Measurements from ENCODE around the gene RERGL. TPM values are rescaled to one million over a fixed set of nuclear protein-coding genes. Genes with fewer than 3 reads are reported as not detected.

RERGL gene, protein sequence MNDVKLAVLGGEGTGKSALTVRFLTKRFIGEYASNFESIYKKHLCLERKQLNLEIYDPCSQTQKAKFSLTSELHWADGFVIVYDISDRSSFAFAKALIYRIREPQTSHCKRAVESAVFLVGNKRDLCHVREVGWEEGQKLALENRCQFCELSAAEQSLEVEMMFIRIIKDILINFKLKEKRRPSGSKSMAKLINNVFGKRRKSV
- not detected for total RNA-seq

DNA sequence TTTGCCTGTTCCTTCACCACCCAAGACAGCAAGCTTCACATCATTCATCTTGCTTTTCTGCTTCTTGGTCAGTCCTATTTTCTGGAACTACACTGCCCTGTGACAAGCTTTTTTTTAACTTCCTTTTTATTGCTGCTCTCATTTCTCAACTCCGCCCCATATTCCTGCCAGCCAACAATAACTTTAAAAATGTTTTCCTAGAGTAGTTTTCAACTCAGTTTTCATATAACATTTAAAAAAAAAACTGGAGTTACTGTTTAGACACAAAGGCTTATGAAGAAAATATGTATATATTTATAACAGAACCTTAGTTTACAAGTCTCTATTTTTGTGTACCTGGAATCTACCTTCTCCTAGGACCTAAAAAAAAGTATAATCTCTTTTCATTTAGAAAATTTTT is at the start of gene RERGL:
TSS of gene RERGL (minus strand) at position 101 of the 400 bp plus-strand sequence. CDS start at position 48, 53 bp downstream.
- CTCF ChIA-PET, result no interaction called here
- H3K27me3 Mint-ChIP-seq, result no peaks in the 10 kb centered on the region
- H3K9me3 Mint-ChIP-seq (ENCODE audit: low read depth), result peaks cover 2% of the 10 kb centered on the region
- H3K27ac Mint-ChIP-seq, result no peak within 1 kb of the TSS
- no peaks in the 10 kb centered on the region for H3K36me3 Mint-ChIP-seq (ENCODE audit: low read depth)
- H3K4me3 Mint-ChIP-seq, result no peak within 1 kb of the TSS
- DNase-seq (no peak), ATAC-seq (no peak)
- POLR2A ChIA-PET, result no interaction called here
- no peaks in the 10 kb centered on the region for H3K4me1 Mint-ChIP-seq
- intact Hi-C loops (cut with DNase I, micrococcal nuclease), result no loop called here

DNA sequence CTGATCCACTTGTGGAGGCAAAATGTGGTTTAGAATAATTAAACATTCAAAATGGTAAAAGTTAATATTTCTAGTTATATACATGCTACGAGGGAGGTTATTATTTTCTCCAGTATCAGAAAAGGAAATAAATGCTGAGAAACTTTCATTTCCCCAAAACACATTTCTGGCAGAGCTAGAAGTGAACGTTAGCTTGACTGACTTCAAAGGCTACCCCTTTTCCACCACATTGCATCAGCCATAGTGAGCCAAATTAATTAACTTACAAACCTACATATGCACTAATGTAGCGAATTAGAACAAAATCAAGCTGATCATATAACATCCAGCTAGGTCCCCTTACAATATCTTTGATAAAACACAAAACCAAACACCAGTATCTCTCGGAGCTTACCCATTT is 49.3 kb upstream of the RERGL start:
- no peak overlapping the region for H3K4me3 Mint-ChIP-seq
- H3K27me3 Mint-ChIP-seq, result no peaks in the 10 kb centered on the region
- intact Hi-C loops (cut with DNase I, micrococcal nuclease), result no loop called here
- no peak for ATAC-seq
- no peak for DNase-seq
- ChIA-PET POLR2A (no interaction called here), CTCF (interaction anchor here (0.8 to 1.5 kb wide), 5 partner anchors 8 to 1047 kb away, joined by 3 to 6 read pairs (median 3); no protein-coding TSS in a partner anchor)
- H3K27ac Mint-ChIP-seq, result no peak overlapping the region
- no peaks in the 10 kb centered on the region for H3K4me1 Mint-ChIP-seq
- H3K9me3 Mint-ChIP-seq (ENCODE audit: low read depth), result no peaks in the 10 kb centered on the region
- no peaks in the 10 kb centered on the region for H3K36me3 Mint-ChIP-seq (ENCODE audit: low read depth)

DNA sequence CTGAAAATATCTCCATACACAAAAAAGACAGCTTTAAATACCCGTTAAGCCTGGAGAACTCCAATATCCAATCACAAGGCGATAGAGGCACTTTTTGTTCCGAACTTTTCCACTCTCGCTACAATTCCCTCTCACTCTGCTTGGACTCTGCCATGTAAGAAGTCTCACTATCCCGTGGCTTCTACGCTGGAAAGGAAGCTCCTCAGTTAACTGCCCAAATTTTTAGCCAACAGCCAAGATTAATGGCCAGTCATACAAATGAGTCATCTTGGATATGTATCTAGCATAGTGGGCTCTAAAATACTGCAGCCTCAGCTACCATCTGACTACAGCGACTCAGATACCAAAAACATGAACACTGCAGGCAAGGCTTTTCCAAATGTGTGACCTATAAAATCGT is 45.5 kb upstream of the RERGL start:
- CTCF ChIA-PET, result interaction anchor here (0.6 kb wide), 1 partner anchor 30 kb away, joined by 3 read pairs; no protein-coding TSS in a partner anchor

DNA sequence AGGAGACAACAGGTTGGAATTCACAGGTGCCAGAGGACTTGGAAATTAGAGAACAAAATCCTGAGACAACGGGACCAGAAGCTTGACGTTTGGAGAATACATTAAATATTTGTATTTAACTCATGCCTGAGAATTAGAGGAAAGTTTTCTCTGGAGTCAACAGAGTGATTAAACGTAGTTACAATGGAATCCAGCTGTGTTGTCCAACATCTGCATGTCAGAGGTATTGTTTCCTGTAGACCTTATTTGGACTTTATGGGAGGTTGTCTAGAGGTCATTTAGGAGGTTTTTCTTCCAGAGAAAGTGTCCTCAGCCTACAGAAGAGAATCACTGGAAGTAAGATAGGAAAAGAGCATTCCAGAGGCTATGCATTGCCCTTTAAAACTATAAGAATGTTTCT is 45.1 kb upstream of the RERGL start:
- DNase-seq (no peak), ATAC-seq (no peak)
- no peak overlapping the region for H3K4me3 Mint-ChIP-seq
- no peaks in the 10 kb centered on the region for H3K27me3 Mint-ChIP-seq
- no peak overlapping the region for H3K27ac Mint-ChIP-seq
- H3K4me1 Mint-ChIP-seq, result no peaks in the 10 kb centered on the region
- no peaks in the 10 kb centered on the region for H3K9me3 Mint-ChIP-seq (ENCODE audit: low read depth)
- intact Hi-C loops (cut with DNase I, micrococcal nuclease), result no loop called here
- no peaks in the 10 kb centered on the region for H3K36me3 Mint-ChIP-seq (ENCODE audit: low read depth)
- ChIA-PET POLR2A (no interaction called here), CTCF (interaction anchor here (0.6 kb wide), 1 partner anchor 31 kb away, joined by 3 read pairs; no protein-coding TSS in a partner anchor)

More for the DNA sequence above, 45.5 kb upstream of the RERGL start:
- Mint-ChIP-seq H3K27me3 (no peaks in the 10 kb centered on the region), H3K36me3 (ENCODE audit: low read depth) (no peaks in the 10 kb centered on the region), H3K4me1 (no peaks in the 10 kb centered on the region), H3K4me3 (no peak overlapping the region), H3K27ac (no peak overlapping the region), H3K9me3 (ENCODE audit: low read depth) (no peaks in the 10 kb centered on the region)
- POLR2A ChIA-PET, result no interaction called here
- ATAC-seq, result no peak
- intact Hi-C loops (cut with DNase I, micrococcal nuclease), result no loop called here
- no peak for DNase-seq

DNA sequence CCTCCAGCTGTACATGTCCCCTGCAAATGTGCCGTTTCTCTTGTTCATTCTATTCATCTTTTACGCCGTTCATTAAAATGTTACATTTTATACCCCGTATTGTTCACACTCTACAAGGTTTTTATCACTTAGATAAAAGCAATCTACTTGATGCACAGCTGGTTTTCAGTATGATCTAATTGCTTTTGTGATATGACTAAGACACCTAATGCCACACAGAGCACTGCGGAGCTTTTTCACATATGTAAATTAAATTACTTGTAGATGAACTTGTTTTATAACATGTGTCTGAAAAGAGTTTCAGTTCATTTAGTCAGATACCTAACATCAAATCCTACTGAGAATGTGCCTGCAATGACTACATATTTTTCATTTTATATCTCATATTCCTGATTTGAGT is 40.9 kb upstream of the RERGL start:
- no peak overlapping the region for H3K27ac Mint-ChIP-seq
- H3K27me3 Mint-ChIP-seq, result no peaks in the 10 kb centered on the region
- no peak overlapping the region for H3K4me3 Mint-ChIP-seq
- peaks cover 1% of the 10 kb centered on the region for H3K36me3 Mint-ChIP-seq (ENCODE audit: low read depth)
- H3K4me1 Mint-ChIP-seq, result no peaks in the 10 kb centered on the region
- DNase-seq, result no peak
- CTCF ChIA-PET, result interaction anchor here (1.0 to 1.5 kb wide), 2 partner anchors 9 to 1055 kb away, joined by 3 to 6 read pairs; no protein-coding TSS in a partner anchor
- peaks cover 9% of the 10 kb centered on the region for H3K9me3 Mint-ChIP-seq (ENCODE audit: low read depth)
- intact Hi-C loops (cut with DNase I, micrococcal nuclease), result no loop called here
- no peak for ATAC-seq
- POLR2A ChIA-PET, result no interaction called here

DNA sequence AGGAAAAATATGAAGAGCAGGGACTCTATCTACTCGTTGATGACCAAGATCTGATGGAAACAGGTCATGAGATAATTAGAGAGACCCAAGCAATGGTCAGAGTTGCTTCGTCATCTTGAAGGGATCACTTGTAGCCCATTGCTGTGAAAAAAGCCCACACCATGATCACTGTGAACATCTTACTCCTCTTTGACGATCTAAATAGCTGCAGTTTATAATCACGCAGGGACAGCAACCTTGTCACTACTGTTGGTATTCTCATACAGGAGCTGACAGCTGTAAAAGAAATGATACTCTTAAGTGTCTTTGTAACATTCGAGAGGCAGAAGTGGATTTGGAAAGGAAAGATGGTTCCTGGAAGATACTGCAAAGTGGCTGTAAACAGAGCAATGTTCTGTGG is 33.7 kb upstream of the RERGL start:
- no peaks in the 10 kb centered on the region for H3K36me3 Mint-ChIP-seq (ENCODE audit: low read depth)
- CTCF ChIA-PET, result no interaction called here
- no peaks in the 10 kb centered on the region for H3K27me3 Mint-ChIP-seq
- H3K4me1 Mint-ChIP-seq, result no peaks in the 10 kb centered on the region
- intact Hi-C loops (cut with DNase I, micrococcal nuclease), result no loop called here
- H3K9me3 Mint-ChIP-seq (ENCODE audit: low read depth), result peaks cover 9% of the 10 kb centered on the region
- H3K4me3 Mint-ChIP-seq, result no peak overlapping the region
- DNase-seq, result no peak
- no peak for ATAC-seq
- POLR2A ChIA-PET, result no interaction called here
- no peak overlapping the region for H3K27ac Mint-ChIP-seq

DNA sequence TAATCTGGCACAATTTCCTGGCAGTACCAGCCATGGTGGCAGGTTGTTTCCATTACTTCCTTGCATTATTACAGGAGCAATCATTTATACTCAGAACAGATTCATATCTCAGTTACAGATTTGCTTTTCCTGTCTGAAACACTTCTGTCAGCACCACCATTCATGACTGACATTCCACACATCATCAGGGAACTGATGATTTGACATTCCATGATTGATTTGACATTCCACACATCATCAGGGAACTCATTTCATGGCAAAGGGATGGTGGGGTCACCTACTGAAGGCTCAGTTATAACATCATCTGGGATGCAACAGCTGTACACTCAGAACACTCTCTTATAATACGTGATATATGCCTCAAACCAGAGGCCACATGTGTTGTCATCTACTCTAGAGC is 30.9 kb upstream of the RERGL start:
- DNase-seq (no peak), ATAC-seq (no peak)
- ChIA-PET POLR2A (no interaction called here), CTCF (no interaction called here)
- Mint-ChIP-seq H3K9me3 (ENCODE audit: low read depth) (peaks cover 2% of the 10 kb centered on the region), H3K4me1 (no peaks in the 10 kb centered on the region), H3K36me3 (ENCODE audit: low read depth) (no peaks in the 10 kb centered on the region), H3K4me3 (no peak overlapping the region), H3K27ac (no peak overlapping the region), H3K27me3 (no peaks in the 10 kb centered on the region)
- intact Hi-C loops (cut with DNase I, micrococcal nuclease), result no loop called here

DNA sequence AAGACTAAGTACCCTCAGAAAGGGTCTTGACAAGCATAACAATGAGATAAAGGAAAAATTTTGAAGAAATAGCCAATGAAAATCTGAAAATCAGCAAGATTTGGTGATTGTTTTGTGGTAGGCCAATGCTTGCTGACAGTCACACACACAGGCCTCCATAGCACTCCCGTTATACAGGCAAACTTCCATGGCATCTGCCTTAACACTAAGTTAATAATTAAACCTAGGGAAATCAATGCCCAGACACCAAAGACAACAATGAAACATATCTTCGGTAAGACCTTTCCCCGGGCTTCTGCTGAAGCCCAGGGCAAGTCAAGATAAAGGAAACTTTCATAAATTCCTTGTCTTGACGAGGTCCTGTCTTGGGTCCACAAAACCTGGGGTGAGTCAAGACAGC is 18.6 kb upstream of the RERGL start:
- no peak overlapping the region for H3K4me3 Mint-ChIP-seq
- no peaks in the 10 kb centered on the region for H3K9me3 Mint-ChIP-seq (ENCODE audit: low read depth)
- ChIA-PET POLR2A (no interaction called here), CTCF (no interaction called here)
- DNase-seq (no peak), ATAC-seq (no peak)
- H3K27me3 Mint-ChIP-seq, result no peaks in the 10 kb centered on the region
- H3K36me3 Mint-ChIP-seq (ENCODE audit: low read depth), result no peaks in the 10 kb centered on the region
- no peak overlapping the region for H3K27ac Mint-ChIP-seq
- intact Hi-C loops (cut with DNase I, micrococcal nuclease), result no loop called here
- no peaks in the 10 kb centered on the region for H3K4me1 Mint-ChIP-seq

DNA sequence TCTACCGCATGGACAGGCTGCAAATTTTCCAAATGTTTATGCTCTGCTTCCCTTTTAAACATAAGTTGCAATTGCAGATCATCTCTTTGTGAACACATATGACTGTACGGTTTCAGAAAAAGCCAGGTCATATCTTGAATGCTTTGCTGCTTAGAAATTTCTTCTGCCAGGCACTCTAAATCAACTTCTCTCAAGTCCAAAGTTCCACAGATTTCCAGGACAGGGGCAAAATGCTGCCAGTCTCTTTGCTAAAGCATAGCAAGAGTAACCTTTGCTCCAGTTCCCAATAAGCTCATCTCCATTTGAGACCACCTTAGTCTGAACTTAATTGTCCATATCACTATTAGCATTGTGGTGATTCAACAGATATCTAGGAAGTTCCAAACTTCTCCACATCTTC is 13.6 kb upstream of the RERGL start:
- CTCF ChIA-PET, result interaction anchor here (0.6 kb wide), 1 partner anchor 789 kb away, joined by 3 read pairs; no protein-coding TSS in a partner anchor
- no peak overlapping the region for H3K4me3 Mint-ChIP-seq
- intact Hi-C loops (cut with DNase I, micrococcal nuclease), result no loop called here
- no peak for DNase-seq
- POLR2A ChIA-PET, result no interaction called here
- no peaks in the 10 kb centered on the region for H3K36me3 Mint-ChIP-seq (ENCODE audit: low read depth)
- ATAC-seq, result no peak
- no peaks in the 10 kb centered on the region for H3K4me1 Mint-ChIP-seq
- H3K27ac Mint-ChIP-seq, result no peak overlapping the region
- peaks cover 2% of the 10 kb centered on the region for H3K9me3 Mint-ChIP-seq (ENCODE audit: low read depth)
- no peaks in the 10 kb centered on the region for H3K27me3 Mint-ChIP-seq

DNA sequence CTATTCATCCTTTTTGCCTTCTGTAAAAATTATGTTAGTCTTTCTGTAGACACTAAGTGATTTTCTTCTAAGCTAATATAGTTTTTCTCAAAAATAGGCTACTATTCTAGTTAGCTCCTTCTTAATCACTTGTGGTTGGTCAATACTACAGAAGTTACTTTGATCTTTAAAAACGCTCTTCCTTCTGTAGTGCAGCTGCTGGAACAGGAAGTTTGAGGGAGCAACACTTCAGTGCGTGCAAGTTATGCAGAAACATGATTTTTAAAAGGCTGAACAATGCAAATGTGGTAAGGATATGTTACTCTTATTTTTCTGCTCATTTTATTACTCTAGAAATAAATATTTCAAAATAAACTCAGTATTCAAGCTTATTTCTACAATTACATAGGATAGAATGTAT is 11.1 kb upstream of the RERGL start:
- H3K27ac Mint-ChIP-seq, result no peak overlapping the region
- no peak overlapping the region for H3K4me3 Mint-ChIP-seq
- DNase-seq (no peak), ATAC-seq (no peak)
- ChIA-PET CTCF (interaction anchor here (0.9 kb wide), 1 partner anchor 33 kb away, joined by 3 read pairs; no protein-coding TSS in a partner anchor), POLR2A (no interaction called here)
- intact Hi-C loops (cut with DNase I, micrococcal nuclease), result no loop called here
- H3K36me3 Mint-ChIP-seq (ENCODE audit: low read depth), result no peaks in the 10 kb centered on the region
- no peaks in the 10 kb centered on the region for H3K27me3 Mint-ChIP-seq
- no peaks in the 10 kb centered on the region for H3K4me1 Mint-ChIP-seq
- peaks cover 2% of the 10 kb centered on the region for H3K9me3 Mint-ChIP-seq (ENCODE audit: low read depth)

DNA sequence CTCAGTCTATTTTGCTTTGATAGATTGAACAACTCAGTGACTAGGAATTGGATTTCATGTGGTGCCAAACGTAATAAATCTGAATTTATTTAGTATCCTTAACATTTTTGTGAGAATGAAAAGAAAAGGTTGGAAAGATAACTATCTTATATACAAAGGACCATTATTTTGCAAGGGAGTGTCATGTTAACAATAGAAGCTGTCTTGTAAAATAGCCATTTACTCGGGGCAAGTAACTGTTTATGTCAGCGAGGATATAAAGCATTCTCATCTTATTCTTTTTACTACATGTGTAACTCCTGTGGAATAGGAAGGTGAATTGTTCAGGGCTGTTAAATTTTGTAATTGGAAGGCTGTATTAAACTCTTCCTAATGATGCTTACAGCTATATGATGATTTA is 5.9 kb downstream of the RERGL start:
- ATAC-seq, result no peak
- ChIA-PET POLR2A (no interaction called here), CTCF (no interaction called here)
- H3K9me3 Mint-ChIP-seq (ENCODE audit: low read depth), result peaks cover 7% of the 10 kb centered on the region
- DNase-seq, result no peak
- H3K27me3 Mint-ChIP-seq, result no peaks in the 10 kb centered on the region
- H3K4me1 Mint-ChIP-seq, result no peaks in the 10 kb centered on the region
- H3K27ac Mint-ChIP-seq, result no peak overlapping the region
- intact Hi-C loops (cut with DNase I, micrococcal nuclease), result no loop called here
- H3K4me3 Mint-ChIP-seq, result no peak overlapping the region
- no peaks in the 10 kb centered on the region for H3K36me3 Mint-ChIP-seq (ENCODE audit: low read depth)

DNA sequence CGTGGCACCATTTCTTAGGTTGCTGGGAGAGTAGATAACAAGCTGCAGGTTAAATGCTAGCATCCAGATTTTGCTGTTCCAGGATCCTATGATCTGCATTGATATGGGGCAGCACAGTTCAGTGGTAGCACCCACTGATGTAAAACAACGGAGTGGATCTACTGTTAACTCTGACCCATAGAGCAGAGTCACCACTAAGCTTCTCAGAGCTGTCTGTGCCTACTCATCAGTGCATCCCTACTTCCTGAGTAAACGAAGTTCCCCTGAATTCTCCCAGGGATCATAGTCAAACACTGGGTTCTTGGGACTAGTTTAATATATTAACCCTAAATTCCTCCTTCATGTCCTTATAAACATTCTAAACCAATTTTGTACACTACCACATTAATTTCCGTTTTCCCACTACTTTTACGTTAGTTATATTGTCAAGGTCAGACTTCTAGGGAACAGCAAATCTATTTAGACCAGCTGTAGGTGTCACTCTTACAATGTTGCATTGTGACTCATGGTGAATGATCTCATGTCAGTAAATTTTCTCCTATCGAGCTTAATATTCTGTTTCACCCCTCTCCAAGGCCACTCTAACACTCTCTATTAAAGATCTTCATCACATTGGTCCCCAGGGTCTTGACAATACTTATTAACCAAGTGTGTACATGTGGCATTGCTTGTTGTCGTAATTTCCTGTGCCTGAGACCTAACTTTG is 10.3 kb downstream of the RERGL start:
- Mint-ChIP-seq H3K4me1 (no peaks in the 10 kb centered on the region), H3K27me3 (no peaks in the 10 kb centered on the region), H3K27ac (no peak overlapping the region), H3K9me3 (ENCODE audit: low read depth) (peaks cover 5% of the 10 kb centered on the region), H3K36me3 (ENCODE audit: low read depth) (no peaks in the 10 kb centered on the region), H3K4me3 (no peak overlapping the region)
- CTCF ChIA-PET, result no interaction called here
- DNase-seq (no peak), ATAC-seq (no peak)
- intact Hi-C loops (cut with DNase I, micrococcal nuclease), result no loop called here
- POLR2A ChIA-PET, result no interaction called here
